ENCODE measurements around the gene ZP1.

- TF ChIP-seq RFXANK (CRISPR knock-in tag; IDR thresholded peaks at IDR 0.05) = no peak
- no peak for TF ChIP-seq ZNF317 (CRISPR knock-in tag; IDR thresholded peaks at IDR 0.05)
- TF ChIP-seq PATZ1 (CRISPR knock-in tag; IDR thresholded peaks at IDR 0.05) = no peak
- TF ChIP-seq MXD4 (CRISPR knock-in tag; IDR thresholded peaks at IDR 0.05) = no peak
- TF ChIP-seq CHD4 (IDR thresholded peaks at IDR 0.05; ENCODE audit: borderline replicate concordance, low read length) = no peak
- TF ChIP-seq, protein P1, sequence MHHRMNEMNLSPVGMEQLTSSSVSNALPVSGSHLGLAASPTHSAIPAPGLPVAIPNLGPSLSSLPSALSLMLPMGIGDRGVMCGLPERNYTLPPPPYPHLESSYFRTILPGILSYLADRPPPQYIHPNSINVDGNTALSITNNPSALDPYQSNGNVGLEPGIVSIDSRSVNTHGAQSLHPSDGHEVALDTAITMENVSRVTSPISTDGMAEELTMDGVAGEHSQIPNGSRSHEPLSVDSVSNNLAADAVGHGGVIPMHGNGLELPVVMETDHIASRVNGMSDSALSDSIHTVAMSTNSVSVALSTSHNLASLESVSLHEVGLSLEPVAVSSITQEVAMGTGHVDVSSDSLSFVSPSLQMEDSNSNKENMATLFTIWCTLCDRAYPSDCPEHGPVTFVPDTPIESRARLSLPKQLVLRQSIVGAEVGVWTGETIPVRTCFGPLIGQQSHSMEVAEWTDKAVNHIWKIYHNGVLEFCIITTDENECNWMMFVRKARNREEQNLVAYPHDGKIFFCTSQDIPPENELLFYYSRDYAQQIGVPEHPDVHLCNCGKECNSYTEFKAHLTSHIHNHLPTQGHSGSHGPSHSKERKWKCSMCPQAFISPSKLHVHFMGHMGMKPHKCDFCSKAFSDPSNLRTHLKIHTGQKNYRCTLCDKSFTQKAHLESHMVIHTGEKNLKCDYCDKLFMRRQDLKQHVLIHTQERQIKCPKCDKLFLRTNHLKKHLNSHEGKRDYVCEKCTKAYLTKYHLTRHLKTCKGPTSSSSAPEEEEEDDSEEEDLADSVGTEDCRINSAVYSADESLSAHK (CRISPR knock-in tag; IDR thresholded peaks at IDR 0.05; ENCODE audit: borderline replicate concordance) = no peak
- TF ChIP-seq CTCF (CRISPR knock-in tag; IDR thresholded peaks at IDR 0.05) = no peak
- no peak for TF ChIP-seq ZNF333 (CRISPR knock-in tag; IDR thresholded peaks at IDR 0.05; ENCODE audit: borderline replicate concordance)
- TF ChIP-seq MTA3 (CRISPR knock-in tag; IDR thresholded peaks at IDR 0.05) = no peak
- TF ChIP-seq POLR2AphosphoS5 (IDR thresholded peaks at IDR 0.05; ENCODE audit: low read depth, low read length) = no peak
- no peak for TF ChIP-seq BCL6 (CRISPR knock-in tag; IDR thresholded peaks at IDR 0.05)
Measured at GRCh38 chr11:60858731-60859464, 8.4 kb upstream of the ZP1 start.
